HG03135 (cell line): Measurements from ENCODE around the gene NEUROG1.

Experiments used
- ATAC-seq: cut with Tn5 transposase; IDR thresholded peaks from one replicate; pipeline ENCODE4 v1.9.1; 2021; ENCODE audit warnings: mild to moderate bottlenecking, moderate library complexity; ENCODE audit not compliant: unreplicated experiment

NEUROG1 gene, protein sequence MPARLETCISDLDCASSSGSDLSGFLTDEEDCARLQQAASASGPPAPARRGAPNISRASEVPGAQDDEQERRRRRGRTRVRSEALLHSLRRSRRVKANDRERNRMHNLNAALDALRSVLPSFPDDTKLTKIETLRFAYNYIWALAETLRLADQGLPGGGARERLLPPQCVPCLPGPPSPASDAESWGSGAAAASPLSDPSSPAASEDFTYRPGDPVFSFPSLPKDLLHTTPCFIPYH

GRCh38 chr5:135535820-135536801 is at the start of gene NEUROG1:
Gene NEUROG1 (minus strand): TSS chr5:135535964. CDS start chr5:135535690, 274 bp downstream.
- ATAC-seq, result no peak

GRCh38 chr5:135584918-135585317 is 49.2 kb upstream of the NEUROG1 start:
- ATAC-seq, result no peak

GRCh38 chr5:135584276-135584675 is 48.5 kb upstream of the NEUROG1 start:
- no peak for ATAC-seq

DNA sequence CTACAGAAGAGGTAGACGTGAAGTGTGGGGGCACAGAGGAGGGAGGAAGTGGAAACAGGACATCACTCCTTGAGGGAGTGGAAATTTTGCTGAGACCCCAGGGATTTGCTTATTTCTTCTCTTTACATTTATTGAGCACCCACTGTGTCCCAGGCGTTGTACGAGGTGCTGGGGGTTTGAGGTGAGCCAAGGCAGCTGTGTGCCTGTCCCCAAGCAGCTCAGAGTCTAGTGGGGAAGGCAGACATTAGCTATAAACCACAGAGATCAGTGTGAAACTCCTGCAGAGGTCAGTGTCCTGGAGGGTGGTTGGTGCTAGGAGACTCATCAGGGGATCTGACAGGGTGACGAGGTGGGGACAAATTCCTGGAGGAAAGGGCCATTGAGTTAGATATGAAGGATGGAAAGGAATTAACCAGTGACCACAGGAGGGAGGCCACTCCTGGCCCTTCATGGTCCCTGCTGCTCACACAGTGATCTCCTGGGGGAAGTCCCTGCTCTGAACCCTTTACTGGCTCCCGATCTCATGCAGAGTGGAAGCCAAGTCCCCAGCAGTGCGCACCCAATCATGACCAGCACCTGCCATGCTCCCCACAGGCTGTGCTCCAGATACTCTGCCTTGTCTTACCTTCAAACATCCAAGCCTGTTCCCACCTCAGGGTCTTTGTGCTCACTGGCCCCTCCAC is 46.5 kb upstream of the NEUROG1 start:
- ATAC-seq, result no peak

DNA sequence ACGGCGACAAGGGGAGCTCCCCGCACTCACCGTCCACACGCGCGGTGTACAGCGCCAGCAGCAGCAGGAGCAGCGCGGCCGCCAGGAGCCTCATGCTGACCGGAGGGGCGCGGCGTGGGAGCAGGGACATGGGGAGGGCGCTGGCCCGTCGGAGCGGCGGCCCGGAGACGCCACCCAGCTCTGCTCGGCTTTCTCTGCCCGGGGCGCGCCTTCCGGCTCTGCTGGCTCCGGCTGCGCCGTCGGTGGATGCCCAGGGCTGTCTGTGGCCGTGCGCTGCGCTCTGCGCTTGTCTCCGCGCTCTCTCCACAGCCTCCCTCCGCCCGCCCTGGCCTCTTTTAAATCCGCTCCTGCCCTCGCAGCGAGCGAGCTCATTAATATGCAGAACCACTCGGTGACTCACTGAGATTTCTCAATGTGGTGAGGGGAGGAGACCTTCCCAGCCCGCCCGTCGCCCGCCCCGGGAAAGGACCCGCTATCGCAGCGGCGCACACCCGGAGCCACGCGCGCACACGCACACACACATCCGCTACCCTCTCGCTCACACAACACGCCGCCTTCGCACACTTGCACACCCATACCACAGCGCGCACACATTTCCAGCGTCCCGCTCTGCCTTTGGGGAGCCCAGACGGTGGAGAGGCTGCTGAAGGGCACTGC is 43.0 kb upstream of the NEUROG1 start, which contains the start of gene CXCL14:
Gene CXCL14 (minus strand): TSS at position 307 of the 657 bp plus-strand sequence. CDS start 213 bp downstream, at position 94.
- no peak for ATAC-seq

GRCh38 chr5:135578305-135578684 is 42.5 kb upstream of the NEUROG1 start:
- no peak for ATAC-seq

DNA sequence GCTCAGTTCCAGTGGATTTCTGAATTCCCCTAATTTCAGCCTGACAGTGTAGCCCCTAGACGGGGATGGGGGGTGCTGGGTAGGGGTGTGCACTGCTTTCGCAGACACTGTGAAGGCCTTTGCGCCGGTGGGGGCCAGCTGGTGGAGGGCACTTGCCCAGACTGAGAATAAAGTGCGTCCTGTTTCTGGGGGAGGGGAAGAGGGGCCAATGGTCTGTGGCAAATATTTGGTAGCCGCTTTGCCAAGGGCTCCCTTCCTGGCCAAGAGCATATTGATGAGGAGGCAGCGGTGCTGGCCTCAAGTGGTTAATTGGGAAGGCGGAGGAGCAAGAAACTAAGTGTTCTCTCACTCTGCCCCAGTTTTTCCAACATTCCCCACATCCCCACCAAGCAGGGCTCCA is 41.7 kb upstream of the NEUROG1 start:
- no peak for ATAC-seq

- no peak for ATAC-seq
Observed at GRCh38 chr5:135576075-135576599, 40.4 kb upstream of the NEUROG1 start.

GRCh38 chr5:135574493-135574892 is 38.7 kb upstream of the NEUROG1 start:
- no peak for ATAC-seq

DNA sequence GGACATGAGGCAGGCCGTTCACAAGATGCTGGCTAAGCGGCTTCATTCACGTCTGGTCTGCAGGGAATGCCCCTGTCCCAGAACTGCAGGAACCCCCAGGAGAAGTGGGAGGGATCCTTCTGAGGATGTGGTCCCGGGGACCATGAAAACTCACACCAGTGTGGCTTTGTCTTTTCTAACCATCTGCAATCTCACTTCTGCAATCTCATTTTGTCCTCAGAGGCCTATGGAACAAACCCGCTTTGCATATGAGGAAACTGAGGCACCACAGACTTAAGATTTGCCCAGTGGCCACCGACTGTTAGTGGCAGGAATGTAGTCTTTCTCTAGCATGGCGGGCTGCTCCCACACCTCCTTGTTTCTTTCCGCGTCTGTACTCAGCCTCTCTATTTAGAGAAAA is 36.1 kb upstream of the NEUROG1 start:
- ATAC-seq, result no peak

- no peak for ATAC-seq
Observed at GRCh38 chr5:135571066-135571609, 35.4 kb upstream of the NEUROG1 start.

DNA sequence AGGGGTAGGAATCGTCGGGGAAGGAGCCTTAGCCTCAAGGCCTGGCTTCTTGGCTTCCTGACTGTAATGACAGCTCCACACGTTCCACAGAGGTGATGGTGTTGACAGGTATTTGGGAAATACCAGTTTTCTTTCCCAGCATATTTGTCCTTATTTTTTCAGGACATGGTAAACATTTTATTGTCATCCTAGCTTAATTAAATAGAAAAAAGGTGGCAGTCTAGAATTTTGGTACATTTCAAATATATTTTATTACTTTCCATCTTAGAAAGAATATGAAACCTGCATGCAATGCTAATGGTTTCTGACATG is 34.6 kb upstream of the NEUROG1 start:
- ATAC-seq, result no peak

- no peak for ATAC-seq
Observed at GRCh38 chr5:135569755-135570452, 34.1 kb upstream of the NEUROG1 start.

- ATAC-seq, result no peak
Observed at GRCh38 chr5:135568923-135569360, 33.2 kb upstream of the NEUROG1 start.

- no peak for ATAC-seq
Observed at GRCh38 chr5:135568246-135568645, 32.5 kb upstream of the NEUROG1 start.

- no peak for ATAC-seq
Observed at GRCh38 chr5:135567661-135568060, 31.9 kb upstream of the NEUROG1 start.

DNA sequence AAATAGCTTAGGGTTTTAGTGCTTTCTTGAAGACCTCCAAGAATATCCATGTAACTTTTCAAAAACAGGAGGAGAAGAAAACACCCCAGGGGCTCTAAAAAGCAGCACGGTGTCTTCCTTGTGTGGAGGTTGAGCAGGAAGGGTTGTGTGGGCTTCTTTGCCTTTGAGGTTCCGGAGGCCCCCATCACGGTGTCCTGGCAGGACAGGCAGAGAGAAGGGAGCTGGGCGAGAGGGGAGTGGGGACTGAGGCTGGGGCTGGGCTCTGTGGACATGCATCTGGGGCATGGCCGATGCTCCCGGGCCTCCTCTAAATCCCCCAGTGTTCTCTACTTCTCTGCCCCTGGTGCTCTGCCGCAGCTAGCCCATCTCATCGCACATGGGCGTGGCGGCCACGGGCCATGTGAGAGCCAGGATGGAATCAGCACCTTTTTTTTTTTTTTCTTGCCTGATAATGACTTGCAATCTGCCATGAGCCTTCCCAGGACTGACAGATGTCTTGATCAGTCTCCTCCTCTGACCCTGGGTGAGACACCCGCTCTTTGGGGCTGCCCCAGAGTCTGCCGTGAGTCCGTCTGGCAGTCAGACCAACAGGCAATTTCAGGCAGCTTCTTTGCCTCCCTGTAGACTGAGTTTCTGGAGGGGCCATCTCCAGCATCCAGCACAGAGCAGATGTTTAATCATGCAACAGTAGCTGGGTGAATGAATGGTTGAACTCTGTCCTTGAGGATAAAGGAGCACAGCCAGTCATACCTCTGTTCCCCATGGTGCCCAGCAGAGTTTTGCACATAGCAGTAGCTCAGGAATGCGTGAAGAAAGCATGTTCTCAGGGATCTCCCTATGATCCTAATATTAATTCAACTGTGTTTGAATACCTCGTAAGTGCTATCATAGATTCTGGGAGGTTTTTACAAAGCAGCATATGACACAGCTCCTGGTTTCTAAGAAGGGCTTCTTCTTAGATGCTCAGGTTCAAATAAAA is 30.9 kb upstream of the NEUROG1 start:
- ATAC-seq, result no peak

DNA sequence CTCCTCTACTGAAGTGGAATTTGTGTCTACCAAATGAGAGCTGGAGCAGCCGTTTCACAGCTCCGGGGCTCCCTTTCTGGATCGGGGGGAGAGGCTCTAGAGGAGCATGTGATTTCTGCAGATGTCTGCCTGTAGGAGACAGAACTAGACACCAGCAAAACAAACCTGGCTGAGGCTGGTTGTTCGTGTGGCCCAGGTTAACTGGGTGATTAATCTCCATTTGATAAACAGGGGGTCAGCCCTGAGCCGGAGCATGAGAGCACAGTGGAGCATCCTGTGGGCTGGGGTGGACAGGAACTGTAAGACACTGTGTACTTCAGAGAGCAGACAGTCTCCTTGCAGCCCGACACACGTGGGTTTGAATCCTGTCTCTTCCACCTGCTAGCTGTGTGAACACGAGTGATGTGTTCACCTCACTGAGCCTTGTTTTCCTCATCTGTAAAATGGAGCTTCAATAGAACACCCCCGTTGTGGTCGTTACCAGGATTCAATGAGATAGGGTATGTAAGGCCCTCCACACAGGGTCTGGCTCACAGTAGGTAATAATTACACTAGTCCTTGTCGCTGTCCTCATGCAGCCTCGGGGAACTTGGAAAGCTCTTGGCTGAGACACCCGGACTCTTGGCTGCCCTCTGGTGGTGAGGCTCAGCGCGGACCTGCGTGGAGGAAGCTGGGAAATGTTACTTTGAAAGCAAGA is 30.1 kb upstream of the NEUROG1 start:
- no peak for ATAC-seq
